ENCODE results near the gene PFDN6. TPM values are rescaled to one million over a fixed set of nuclear protein-coding genes. Genes with fewer than 3 reads are reported as not detected.

PFDN6 gene
- total and polyA plus RNA-seq, 9 of the 15 experiments (the other 6 are each of a cell fraction or from before 2014, with no cell fraction given): 6.8 to 475 (median 216) TPM

- TF ChIP-seq TFAP4 (CRISPR knock-in tag; IDR thresholded peaks at IDR 0.05; ENCODE audit: borderline replicate concordance): peak; percentile 81
- no peak; the same call in 1 of the 2 replicates for TF ChIP-seq THRAP3 (IDR thresholded peaks at IDR 0.05; ENCODE audit: borderline replicate concordance)
- TF ChIP-seq CLOCK (CRISPR knock-in tag; IDR thresholded peaks at IDR 0.05; ENCODE audit: borderline replicate concordance): 0 out of 2 replicates have a peak, but pooled peaks have one; percentile 50
- no peak for TF ChIP-seq ZNF311 (CRISPR knock-in tag; IDR thresholded peaks at IDR 0.05)
- no peak for TF ChIP-seq ZBTB2 (IDR thresholded peaks at IDR 0.05)
- no peak for TF ChIP-seq TSC22D4 (tag; IDR thresholded peaks at IDR 0.05)
- peak; percentile 75 for TF ChIP-seq DMBX1 (CRISPR knock-in tag; IDR thresholded peaks at IDR 0.05; ENCODE audit: borderline replicate concordance)
- TF ChIP-seq HMG20A (CRISPR knock-in tag; conservative IDR thresholded peaks at IDR 0.05): peak; percentile 69; the same call in 1 of the 2 replicates
- peak; percentile 43 for TF ChIP-seq PRPF4 (IDR thresholded peaks at IDR 0.05; ENCODE audit: insufficient read depth, low read depth, low read length, poor library complexity, severe bottlenecking)
- peak; percentile 60 for TF ChIP-seq FIP1L1 (IDR thresholded peaks at IDR 0.05; ENCODE audit: low read depth, low read length, poor library complexity, severe bottlenecking)
- TF ChIP-seq SMAD4 (CRISPR knock-in tag; conservative IDR thresholded peaks at IDR 0.05): peak; percentile 88
- TF ChIP-seq FOXK2 (conservative IDR thresholded peaks at IDR 0.05 in 1 of 2, IDR thresholded peaks at IDR 0.05 in 1 of 2; ENCODE audit: low read depth in 2 of 2): peak; percentile 98 to 99
- TF ChIP-seq ZKSCAN8 (CRISPR knock-in tag; IDR thresholded peaks at IDR 0.05): no peak
- TF ChIP-seq KDM1A (IDR thresholded peaks at IDR 0.05): no peak
- peak; percentile 62 for TF ChIP-seq ASH1L (IDR thresholded peaks at IDR 0.05; ENCODE audit: borderline replicate concordance, low read depth, partially characterized antibody)
- peak; percentile 90; the same call in 1 of the 2 replicates for TF ChIP-seq HDAC6 (IDR thresholded peaks at IDR 0.05; ENCODE audit: low read depth, low read length)
- peak in 1 of 2 experiments; percentile 96; a peak in 2 of 4 replicates for TF ChIP-seq ZNF639 (CRISPR knock-in tag; conservative IDR thresholded peaks at IDR 0.05 in 1 of 2, IDR thresholded peaks at IDR 0.05 in 1 of 2)
- peak; percentile 85; the same call in 1 of the 2 replicates for TF ChIP-seq ZNF766 (CRISPR knock-in tag; conservative IDR thresholded peaks at IDR 0.05)
Measured at GRCh38 chr6:33271468-33272274, 17.7 kb upstream of the PFDN6 start, which contains the start of the genes RPS18 and VPS52 (continued).

All from K562 (cell line).